Stimulated activated CD8-positive, alpha-beta memory T cell treated with anti-CD3 and anti-CD28 coated beads, Interleukin-15, amount 100 ng/mL, for 24 hours (primary cell): Measurements from ENCODE around the gene REG1B.
"Not testable (repeated sequence)": the region's sequence is repeated elsewhere in the genome, so short reads cannot be mapped to it uniquely, and the experiment has no call there.

Experiments used
- DNase-seq: peaks from one replicate; pipeline ENCODE4 v3.0.0-alpha.2; 2020; ENCODE audit warnings: low read depth

REG1B gene

GRCh38 chr2:79084495-79085135, 3.2 kb downstream of the REG1B start:
- DNase-seq: no peak

GRCh38 chr2:79083597-79084251, 4.1 kb downstream of the REG1B start:
- no peak for DNase-seq

DNA sequence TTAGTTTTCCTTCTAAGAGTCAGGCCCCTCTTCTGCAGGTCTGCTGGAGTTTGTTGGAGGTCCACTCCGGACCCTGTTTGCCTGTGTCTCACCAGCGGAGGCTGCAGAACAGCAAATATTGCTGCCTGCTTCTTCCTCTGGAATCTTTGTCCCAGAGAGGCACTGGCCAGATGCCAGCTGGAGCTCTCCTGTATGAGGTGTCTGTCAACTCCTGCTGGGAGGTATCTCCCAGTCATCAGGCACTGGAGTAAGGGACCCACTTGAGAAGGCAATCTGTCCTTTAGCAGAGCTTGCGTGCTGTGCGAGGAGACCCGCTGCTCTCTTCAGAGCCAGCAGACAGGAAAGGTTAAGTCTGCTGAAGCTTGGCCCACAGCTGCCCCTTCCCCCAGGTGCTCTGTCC, 4.8 kb downstream of the REG1B start:
- no peak for DNase-seq

DNA sequence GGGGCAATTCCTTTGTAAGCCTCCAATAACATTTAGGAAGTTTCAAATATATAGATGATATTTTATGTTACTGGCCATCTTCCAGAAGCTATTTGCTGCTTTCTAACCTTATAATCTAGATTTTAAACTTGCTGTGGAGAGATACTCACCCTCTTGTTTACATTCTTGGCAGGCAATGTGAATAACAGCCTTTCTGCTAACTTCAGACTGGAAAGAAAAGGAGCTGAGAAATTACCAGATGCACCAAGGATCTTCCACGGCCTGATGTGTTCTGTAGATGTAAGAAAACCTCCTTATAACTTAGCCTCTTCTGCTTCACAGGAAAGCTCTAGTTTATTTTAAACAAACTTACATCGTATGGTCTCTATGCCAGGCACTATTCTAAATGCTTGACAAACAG, 16.7 kb downstream of the REG1B start:
- no peak for DNase-seq

DNA sequence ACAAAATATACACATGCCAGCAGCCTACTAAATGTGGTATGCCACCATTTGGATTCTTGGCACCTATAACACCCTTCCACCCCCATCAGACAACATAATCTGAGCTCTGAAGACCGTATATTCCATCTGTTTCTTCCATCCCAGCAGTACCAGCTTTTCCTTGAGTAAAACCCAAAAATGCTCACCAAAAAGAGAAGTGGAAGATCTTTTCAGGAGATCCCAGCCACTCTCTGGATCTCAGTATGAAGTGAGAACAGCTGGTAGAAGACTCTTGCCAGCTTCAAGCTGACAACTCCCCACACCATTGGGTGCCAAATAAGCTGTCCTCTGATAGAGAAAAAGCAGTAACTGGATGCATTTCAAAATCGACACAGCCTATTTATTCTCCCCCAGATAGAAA, 22.6 kb downstream of the REG1B start:
- DNase-seq: no peak

GRCh38 chr2:79054769-79055168, 33.0 kb downstream of the REG1B start:
- DNase-seq: not testable (repeated sequence)

DNA sequence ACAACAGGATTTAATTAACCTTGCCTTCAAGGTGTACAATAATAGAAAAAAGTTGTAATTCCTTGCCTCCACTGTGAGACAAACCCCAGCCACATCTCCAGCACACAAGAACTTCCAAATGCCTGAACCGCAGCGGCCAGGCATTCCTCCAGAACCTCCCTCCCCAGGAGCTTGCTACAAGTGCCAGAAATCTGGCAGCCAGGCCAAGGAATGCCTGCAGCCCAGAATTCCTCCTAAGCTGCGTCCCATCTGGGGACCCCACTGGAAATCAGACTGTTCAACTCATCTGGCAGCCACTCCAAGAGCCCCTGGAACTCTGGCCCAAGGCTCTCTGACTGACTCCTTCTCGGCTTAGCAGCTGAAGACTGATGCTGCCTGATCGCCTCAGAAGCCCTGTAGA, 34.3 kb downstream of the REG1B start:
- not testable (repeated sequence) for DNase-seq

GRCh38 chr2:79041032-79041448, 46.8 kb downstream of the REG1B start:
- DNase-seq: no peak

- DNase-seq: no peak
Measured at GRCh38 chr2:79039944-79040343, 47.8 kb downstream of the REG1B start.
